HepG2 (cell line): ENCODE measurements around the gene RNH1. TPM values are rescaled to one million over a fixed set of nuclear protein-coding genes. Genes with fewer than 3 reads are reported as not detected.
A peak's percentile ranks its signal among the peaks of the same experiment; 100 is the strongest.

Experiments used
- CENPBD1 ChIP-seq: sonication (generic); formaldehyde crosslinking; IDR thresholded peaks from 2 replicates; pipeline ENCODE4 v1.8.0; 2022; ENCODE audit warnings: missing genetic modification reagents, low read depth, mild to moderate bottlenecking, borderline replicate concordance
- CERS6 ChIP-seq: sonication (generic); formaldehyde crosslinking; IDR thresholded peaks from 2 replicates; pipeline ENCODE4 v1.5.0; 2020; ENCODE audit warnings: missing genetic modification reagents
- HMG20B ChIP-seq: conservative IDR thresholded peaks from 2 replicates; pipeline ENCODE4 v1.6.1; 2016; ENCODE audit warnings: missing genetic modification reagents, missing compliant biosample characterization
- JUN ChIP-seq: sonication (generic); formaldehyde crosslinking; IDR thresholded peaks from 2 replicates; pipeline ENCODE4 v1.4.0; 2020; ENCODE audit warnings: mild to moderate bottlenecking, missing genetic modification reagents
- KDM4B ChIP-seq: sonication (generic); formaldehyde crosslinking; IDR thresholded peaks from 2 replicates; pipeline ENCODE4 v1.4.0; 2020; ENCODE audit warnings: missing genetic modification reagents
- NFKBIZ ChIP-seq: IDR thresholded peaks from 2 replicates; pipeline ENCODE4 v1.6.1; 2018; ENCODE audit warnings: missing genetic modification reagents, missing compliant biosample characterization
- POLR2AphosphoS5 ChIP-seq: IDR thresholded peaks from 2 replicates; pipeline ENCODE4 v1.6.1; 2012; ENCODE audit warnings: low read depth, low read length
- RBFOX2 ChIP-seq: fragments of 200-400 bp; formaldehyde crosslinking; IDR thresholded peaks from 2 replicates; pipeline ENCODE4 v1.6.1; 2017; ENCODE audit warnings: low read depth, mild to moderate bottlenecking, low read length
- SMAD3 ChIP-seq: sonication (generic); formaldehyde crosslinking; IDR thresholded peaks from 2 replicates; pipeline ENCODE4 v1.4.0; 2020; ENCODE audit warnings: missing genetic modification reagents
- YY1 ChIP-seq: IDR thresholded peaks from 2 replicates; pipeline ENCODE4 v1.6.1; 2011; ENCODE audit warnings: low read length, low read depth, moderate library complexity, mild to moderate bottlenecking; ENCODE audit not compliant: insufficient read depth, insufficient replicate concordance
- ZFP1 ChIP-seq: IDR thresholded peaks from 2 replicates; pipeline ENCODE4 v1.6.1; 2016
- ZNF556 ChIP-seq: sonication (generic); formaldehyde crosslinking; IDR thresholded peaks from 2 replicates; pipeline ENCODE4 v1.4.0; 2020; ENCODE audit warnings: mild to moderate bottlenecking, missing genetic modification reagents, borderline replicate concordance
- ZNF589 ChIP-seq: sonication (generic); formaldehyde crosslinking; conservative IDR thresholded peaks from 2 replicates; pipeline ENCODE4 v1.8.0; 2022; ENCODE audit warnings: mild to moderate bottlenecking, moderate library complexity, missing genetic modification reagents
- ZNF619 ChIP-seq: sonication (generic); formaldehyde crosslinking; IDR thresholded peaks from 2 replicates; pipeline ENCODE4 v1.4.0; 2020; ENCODE audit warnings: mild to moderate bottlenecking, missing genetic modification reagents
- polyA plus RNA-seq, 8 experiments: library from polyadenylated mRNA; depleted of rRNA in 3 of 8; stranded (reverse) in 7 of 8; unstranded in 1 of 8; fragments of >200 nt; fragmentation: Illumina TruSeq in 4 of 8; extraction: Trizol in 4 of 8; gene quantifications; 2 replicates each; pipeline versions ENCODE4 v1.2.1 to v1.2.3, GENCODE V29; 2011 to 2016; ENCODE audit warnings: low read depth in 4 of 8, missing spikeins in 1 of 8, mixed read lengths in 1 of 8; ENCODE audit not compliant: insufficient read depth in 1 of 8
- total RNA-seq, 5 experiments: library from RNA; depleted of rRNA; stranded (reverse); fragments of >200 nt; fragmentation: Illumina TruSeq; extraction: Trizol; gene quantifications; 2 replicates each; pipeline ENCODE4 v1.2.3, GENCODE V29; 2016; ENCODE audit warnings: low read depth in 1 of 5
- TF ChIP-seq, protein P1 (sequence below), 2 experiments: sonication (generic) in 1 of 2; formaldehyde crosslinking in 1 of 2; IDR thresholded peaks; 2 replicates each; pipeline versions ENCODE4 v1.4.0 to v1.6.1; 2018 to 2020; ENCODE audit warnings: missing genetic modification reagents in 2 of 2, borderline replicate concordance in 1 of 2, low read depth in 1 of 2, mild to moderate bottlenecking in 1 of 2, missing biosample characterization in 1 of 2
- TF ChIP-seq, protein P2 (sequence below): sonication (generic); formaldehyde crosslinking; IDR thresholded peaks from 2 replicates; pipeline ENCODE4 v1.4.0; 2020; ENCODE audit warnings: missing genetic modification reagents, low read depth, mild to moderate bottlenecking, borderline replicate concordance

RNH1 gene
- total and polyA plus RNA-seq, 2 of the 13 experiments (the other 11 are each of a cell fraction or from before 2014, with no cell fraction given): 36.0 to 74.1 TPM

- TF ChIP-seq ZNF619 (CRISPR knock-in tag) (no peak), ZFP1 (CRISPR knock-in tag) (peak; percentile 40; the same call in 1 of the 2 replicates), ZNF556 (CRISPR knock-in tag) (peak; percentile 93), ZNF589 (CRISPR knock-in tag) (no peak), POLR2AphosphoS5 (peak; percentile 70), NFKBIZ (CRISPR knock-in tag) (peak; percentile 73; the same call in 1 of the 2 replicates), CENPBD1 (CRISPR knock-in tag) (no peak; the same call in 1 of the 2 replicates), RBFOX2 (peak; percentile 88), SMAD3 (CRISPR knock-in tag) (0 out of 2 replicates have a peak, but pooled peaks have one; percentile 57), HMG20B (CRISPR knock-in tag) (no peak), JUN (CRISPR knock-in tag) (peak; percentile 64), YY1 (peak; percentile 83), KDM4B (CRISPR knock-in tag) (no peak), CERS6 (CRISPR knock-in tag) (no peak)
- TF ChIP-seq, protein P1, sequence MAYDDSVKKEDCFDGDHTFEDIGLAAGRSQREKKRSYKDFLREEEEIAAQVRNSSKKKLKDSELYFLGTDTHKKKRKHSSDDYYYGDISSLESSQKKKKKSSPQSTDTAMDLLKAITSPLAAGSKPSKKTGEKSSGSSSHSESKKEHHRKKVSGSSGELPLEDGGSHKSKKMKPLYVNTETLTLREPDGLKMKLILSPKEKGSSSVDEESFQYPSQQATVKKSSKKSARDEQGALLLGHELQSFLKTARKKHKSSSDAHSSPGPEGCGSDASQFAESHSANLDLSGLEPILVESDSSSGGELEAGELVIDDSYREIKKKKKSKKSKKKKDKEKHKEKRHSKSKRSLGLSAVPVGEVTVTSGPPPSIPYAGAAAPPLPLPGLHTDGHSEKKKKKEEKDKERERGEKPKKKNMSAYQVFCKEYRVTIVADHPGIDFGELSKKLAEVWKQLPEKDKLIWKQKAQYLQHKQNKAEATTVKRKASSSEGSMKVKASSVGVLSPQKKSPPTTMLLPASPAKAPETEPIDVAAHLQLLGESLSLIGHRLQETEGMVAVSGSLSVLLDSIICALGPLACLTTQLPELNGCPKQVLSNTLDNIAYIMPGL (CRISPR knock-in tag; IDR thresholded peaks at IDR 0.05; ENCODE audit: borderline replicate concordance in 1 of 2, low read depth in 1 of 2): peak; percentile 68 to 91
- TF ChIP-seq, protein P2, sequence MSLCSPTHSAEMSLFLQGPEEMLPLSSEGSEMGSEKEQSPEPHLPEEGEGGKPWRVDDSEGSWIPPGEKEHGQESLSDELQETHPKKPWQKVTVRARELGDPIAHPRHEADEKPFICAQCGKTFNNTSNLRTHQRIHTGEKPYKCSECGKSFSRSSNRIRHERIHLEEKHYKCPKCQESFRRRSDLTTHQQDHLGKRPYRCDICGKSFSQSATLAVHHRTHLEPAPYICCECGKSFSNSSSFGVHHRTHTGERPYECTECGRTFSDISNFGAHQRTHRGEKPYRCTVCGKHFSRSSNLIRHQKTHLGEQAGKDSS (CRISPR knock-in tag): peak; percentile 77
These were observed 56.9 kb downstream of the RNH1 start, which contains the start of gene PTDSS2 (continued) for GRCh38 chr11:449889-450808.
